AG04449 (cell line): ENCODE measurements around the gene ABCD3.
"Not testable (repeated sequence)": the region's sequence is repeated elsewhere in the genome, so short reads cannot be mapped to it uniquely, and the experiment has no call there.

Experiments used
- CTCF ChIA-PET: fragments of 350-600 bp; formaldehyde crosslinking; extraction: SDS; loops from one replicate; lab custom pipeline; 2021; ENCODE audit warnings: antibody characterized with exemption; lab: Yijun Ruan, JAX
- POLR2A ChIA-PET: fragments of 400-600, 350-600 bp; formaldehyde crosslinking; extraction: SDS; loops from one replicate; lab custom pipeline; 2020; ENCODE audit warnings: antibody characterized with exemption, inconsistent platforms; lab: Yijun Ruan, JAX
- DNase-seq: peaks from one replicate; pipeline ENCODE4 v3.0.0-alpha.2; 2010; ENCODE audit warnings: low read depth, low spot score
- H3K4me3 ChIP-seq: 2 replicates; pipeline ENCODE4 v1.5.1; 2011; ENCODE audit warnings: low read depth, mild to moderate bottlenecking, control low read depth, low read length
- TF ChIP-seq, protein P1 (sequence below): IDR thresholded peaks from one replicate; pipeline ENCODE4 v1.5.1; 2011; ENCODE audit warnings: mild to moderate bottlenecking, moderate library complexity, low read length, control low read depth, inconsistent platforms; ENCODE audit not compliant: insufficient read depth; ENCODE audit errors: missing control alignments

Gene ABCD3

DNA sequence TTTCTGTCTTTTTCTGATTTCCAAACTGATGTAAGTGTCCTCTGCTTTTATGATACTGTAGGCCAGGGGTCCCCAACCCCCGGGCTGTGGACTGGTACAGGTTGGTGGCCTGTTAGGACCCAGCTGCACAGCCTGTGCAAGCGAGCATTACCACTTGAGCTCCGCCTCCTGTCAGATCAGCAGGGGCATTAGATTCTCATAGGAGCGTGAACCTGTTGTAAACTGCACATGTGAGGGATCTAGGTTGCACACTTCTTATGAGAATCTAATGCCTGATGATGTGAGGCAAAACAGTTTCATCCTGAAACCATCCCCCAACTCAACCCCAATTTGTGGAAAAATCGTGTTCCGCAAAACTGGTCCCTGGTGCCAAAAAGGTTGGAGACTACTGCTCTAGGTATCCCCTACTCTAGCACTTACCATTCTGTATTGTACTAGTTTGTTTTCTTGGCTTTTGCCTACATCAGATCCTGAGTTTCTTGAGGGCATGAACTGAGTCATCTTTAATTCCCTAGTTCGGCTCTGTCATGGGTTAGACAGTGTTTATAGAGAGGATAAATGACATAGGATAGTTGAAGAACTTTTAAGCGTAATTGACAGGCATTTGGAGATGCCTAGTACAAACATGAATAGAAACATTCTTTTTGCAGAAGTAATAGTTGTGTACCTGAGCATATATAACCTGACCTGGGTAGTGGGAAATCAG is 4.1 kb downstream of the ABCD3 start:
- no peak for DNase-seq
- no peak overlapping the region for H3K4me3 ChIP-seq
- ChIA-PET POLR2A (no interaction called here), CTCF (interaction anchor here (1.3 to 1.5 kb wide), 2 partner anchors 60 to 396 kb away, joined by 3 to 7 read pairs; no protein-coding TSS in a partner anchor)
- TF ChIP-seq, protein P1, sequence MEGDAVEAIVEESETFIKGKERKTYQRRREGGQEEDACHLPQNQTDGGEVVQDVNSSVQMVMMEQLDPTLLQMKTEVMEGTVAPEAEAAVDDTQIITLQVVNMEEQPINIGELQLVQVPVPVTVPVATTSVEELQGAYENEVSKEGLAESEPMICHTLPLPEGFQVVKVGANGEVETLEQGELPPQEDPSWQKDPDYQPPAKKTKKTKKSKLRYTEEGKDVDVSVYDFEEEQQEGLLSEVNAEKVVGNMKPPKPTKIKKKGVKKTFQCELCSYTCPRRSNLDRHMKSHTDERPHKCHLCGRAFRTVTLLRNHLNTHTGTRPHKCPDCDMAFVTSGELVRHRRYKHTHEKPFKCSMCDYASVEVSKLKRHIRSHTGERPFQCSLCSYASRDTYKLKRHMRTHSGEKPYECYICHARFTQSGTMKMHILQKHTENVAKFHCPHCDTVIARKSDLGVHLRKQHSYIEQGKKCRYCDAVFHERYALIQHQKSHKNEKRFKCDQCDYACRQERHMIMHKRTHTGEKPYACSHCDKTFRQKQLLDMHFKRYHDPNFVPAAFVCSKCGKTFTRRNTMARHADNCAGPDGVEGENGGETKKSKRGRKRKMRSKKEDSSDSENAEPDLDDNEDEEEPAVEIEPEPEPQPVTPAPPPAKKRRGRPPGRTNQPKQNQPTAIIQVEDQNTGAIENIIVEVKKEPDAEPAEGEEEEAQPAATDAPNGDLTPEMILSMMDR: no peak

- CTCF ChIA-PET: interaction anchor here (0.6 to 1.3 kb wide), 5 partner anchors 22 to 1671 kb away, joined by 3 to 4 read pairs (median 4); no protein-coding TSS in a partner anchor
- POLR2A ChIA-PET: no interaction called here
- TF ChIP-seq, protein P1: no peak
- DNase-seq: no peak
- H3K4me3 ChIP-seq: no peak overlapping the region
Observed at GRCh38 chr1:94425821-94426484, 7.8 kb downstream of the ABCD3 start.

- POLR2A ChIA-PET, DNase-seq, H3K4me3 ChIP-seq: not testable (repeated sequence)
- CTCF ChIA-PET: interaction anchor here (0.6 to 1.0 kb wide), 4 partner anchors 21 to 1672 kb away, joined by 3 to 4 read pairs (median 4); no protein-coding TSS in a partner anchor
Observed at GRCh38 chr1:94426485-94426870, 8.3 kb downstream of the ABCD3 start.

- CTCF ChIA-PET: interaction anchor here (1.5 kb wide), 1 partner anchor 366 kb away, joined by 4 read pairs; no protein-coding TSS in a partner anchor
- TF ChIP-seq, protein P1: no peak
- no peak for DNase-seq
- no peak overlapping the region for H3K4me3 ChIP-seq
- POLR2A ChIA-PET: no interaction called here
Observed at GRCh38 chr1:94428441-94428840, 10.3 kb downstream of the ABCD3 start.

GRCh38 chr1:94428927-94429528 is 10.8 kb downstream of the ABCD3 start:
- POLR2A ChIA-PET, H3K4me3 ChIP-seq, DNase-seq: not testable (repeated sequence)
- CTCF ChIA-PET: interaction anchor here (1.5 kb wide), 1 partner anchor 367 kb away, joined by 4 read pairs; no protein-coding TSS in a partner anchor

- H3K4me3 ChIP-seq, POLR2A ChIA-PET, DNase-seq: not testable (repeated sequence)
- CTCF ChIA-PET: interaction anchor here (1.2 to 2.0 kb wide), 3 partner anchors 11 to 51 kb away, joined by 4 to 11 read pairs (median 5); no protein-coding TSS in a partner anchor
Observed at GRCh38 chr1:94430066-94430465, 11.9 kb downstream of the ABCD3 start.

GRCh38 chr1:94433866-94434265 is 15.7 kb downstream of the ABCD3 start:
- CTCF ChIA-PET: interaction anchor here (0.7 kb wide), 1 partner anchor 86 kb away, joined by 3 read pairs; no protein-coding TSS in a partner anchor
- TF ChIP-seq, protein P1: no peak
- POLR2A ChIA-PET: no interaction called here
- DNase-seq: no peak
- no peak overlapping the region for H3K4me3 ChIP-seq
